ENCODE measurements around the gene FCMR. TPM values are rescaled to one million over a fixed set of nuclear protein-coding genes. Genes with fewer than 3 reads are reported as not detected.

FCMR gene
- total and polyA plus RNA-seq, 9 of the 15 experiments (the other 6 are each of a cell fraction or from before 2014, with no cell fraction given), result 0.11 to 0.82 (median 0.20) TPM; not detected in 5

DNA sequence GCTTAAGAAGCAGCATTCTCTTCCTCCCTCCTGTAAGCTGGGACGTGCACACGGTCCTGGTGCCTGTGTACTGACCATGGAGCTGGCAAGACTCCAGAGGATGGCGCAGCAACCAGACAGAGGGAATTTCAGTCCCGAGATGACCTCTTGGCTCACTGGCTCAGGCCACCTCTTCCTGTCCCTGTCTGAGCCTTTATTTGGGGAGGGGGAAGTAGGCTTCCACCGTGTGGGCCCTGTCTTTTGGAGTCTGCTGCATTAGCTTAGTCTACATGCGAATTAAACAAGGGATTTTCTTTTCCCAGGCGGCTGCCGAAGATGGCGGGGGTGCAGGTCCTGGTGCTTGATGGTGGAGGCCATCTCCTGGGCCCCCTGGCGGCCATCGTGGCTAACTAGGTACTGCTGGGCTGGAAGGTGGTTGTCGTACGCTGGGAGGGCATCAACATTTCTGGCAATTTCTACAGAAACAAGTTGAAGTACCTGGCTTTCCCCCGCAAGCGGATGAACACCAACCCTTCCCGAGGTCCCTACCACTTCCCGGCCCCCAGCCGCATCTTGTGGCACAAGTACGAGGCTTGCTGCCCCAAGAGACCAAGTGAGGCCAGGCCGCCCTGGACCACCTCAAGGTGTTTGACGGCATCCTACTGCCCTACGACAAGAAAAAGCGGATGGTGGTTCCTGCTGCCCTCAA is 14.3 kb downstream of the FCMR start (continued):
- TF ChIP-seq BRCA1 (IDR thresholded peaks at IDR 0.05), result no peak
- no peak for TF ChIP-seq BRCA1 (CRISPR knock-in tag; IDR thresholded peaks at IDR 0.05)
- TF ChIP-seq DMBX1 (CRISPR knock-in tag; IDR thresholded peaks at IDR 0.05; ENCODE audit: borderline replicate concordance), result peak; percentile 50; the same call in 1 of the 2 replicates
- TF ChIP-seq, protein P1, sequence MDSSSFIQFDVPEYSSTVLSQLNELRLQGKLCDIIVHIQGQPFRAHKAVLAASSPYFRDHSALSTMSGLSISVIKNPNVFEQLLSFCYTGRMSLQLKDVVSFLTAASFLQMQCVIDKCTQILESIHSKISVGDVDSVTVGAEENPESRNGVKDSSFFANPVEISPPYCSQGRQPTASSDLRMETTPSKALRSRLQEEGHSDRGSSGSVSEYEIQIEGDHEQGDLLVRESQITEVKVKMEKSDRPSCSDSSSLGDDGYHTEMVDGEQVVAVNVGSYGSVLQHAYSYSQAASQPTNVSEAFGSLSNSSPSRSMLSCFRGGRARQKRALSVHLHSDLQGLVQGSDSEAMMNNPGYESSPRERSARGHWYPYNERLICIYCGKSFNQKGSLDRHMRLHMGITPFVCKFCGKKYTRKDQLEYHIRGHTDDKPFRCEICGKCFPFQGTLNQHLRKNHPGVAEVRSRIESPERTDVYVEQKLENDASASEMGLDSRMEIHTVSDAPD (CRISPR knock-in tag; IDR thresholded peaks at IDR 0.05), result no peak
- no peak for TF ChIP-seq ZNF134 (CRISPR knock-in tag; conservative IDR thresholded peaks at IDR 0.05)
- no peak for TF ChIP-seq POLR3A (IDR thresholded peaks at IDR 0.05; ENCODE audit: borderline replicate concordance, extremely low read depth, insufficient read depth, insufficient read length)
- no peak for TF ChIP-seq ARHGAP35 (IDR thresholded peaks at IDR 0.05; ENCODE audit: partially characterized antibody)
- TF ChIP-seq, protein P2, sequence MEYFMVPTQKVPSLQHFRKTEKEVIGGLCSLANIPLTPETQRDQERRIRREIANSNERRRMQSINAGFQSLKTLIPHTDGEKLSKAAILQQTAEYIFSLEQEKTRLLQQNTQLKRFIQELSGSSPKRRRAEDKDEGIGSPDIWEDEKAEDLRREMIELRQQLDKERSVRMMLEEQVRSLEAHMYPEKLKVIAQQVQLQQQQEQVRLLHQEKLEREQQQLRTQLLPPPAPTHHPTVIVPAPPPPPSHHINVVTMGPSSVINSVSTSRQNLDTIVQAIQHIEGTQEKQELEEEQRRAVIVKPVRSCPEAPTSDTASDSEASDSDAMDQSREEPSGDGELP (CRISPR knock-in tag; IDR thresholded peaks at IDR 0.05; ENCODE audit: borderline replicate concordance), result peak; percentile 64; the same call in 1 of the 2 replicates
- TF ChIP-seq RBM39 (optimal IDR thresholded peaks at IDR 0.05; ENCODE audit: low read depth, low read length), result no peak
- no peak for TF ChIP-seq ATF1 (CRISPR knock-in tag; IDR thresholded peaks at IDR 0.05)
- TF ChIP-seq ATF1 (tag; IDR thresholded peaks at IDR 0.05), result peak; percentile 41
- TF ChIP-seq ZNF316 (IDR thresholded peaks at IDR 0.05), result no peak
- no peak for TF ChIP-seq E2F3 (CRISPR knock-in tag; IDR thresholded peaks at IDR 0.05)
- no peak for TF ChIP-seq CBFA2T3 (IDR thresholded peaks at IDR 0.05)
- no peak for TF ChIP-seq TBP (optimal IDR thresholded peaks at IDR 0.05; ENCODE audit: low read depth, low read length)
- TF ChIP-seq ZNF583 (CRISPR knock-in tag; IDR thresholded peaks at IDR 0.05), result 0 out of 2 replicates have a peak, but pooled peaks have one; percentile 59
- TF ChIP-seq, protein P3, sequence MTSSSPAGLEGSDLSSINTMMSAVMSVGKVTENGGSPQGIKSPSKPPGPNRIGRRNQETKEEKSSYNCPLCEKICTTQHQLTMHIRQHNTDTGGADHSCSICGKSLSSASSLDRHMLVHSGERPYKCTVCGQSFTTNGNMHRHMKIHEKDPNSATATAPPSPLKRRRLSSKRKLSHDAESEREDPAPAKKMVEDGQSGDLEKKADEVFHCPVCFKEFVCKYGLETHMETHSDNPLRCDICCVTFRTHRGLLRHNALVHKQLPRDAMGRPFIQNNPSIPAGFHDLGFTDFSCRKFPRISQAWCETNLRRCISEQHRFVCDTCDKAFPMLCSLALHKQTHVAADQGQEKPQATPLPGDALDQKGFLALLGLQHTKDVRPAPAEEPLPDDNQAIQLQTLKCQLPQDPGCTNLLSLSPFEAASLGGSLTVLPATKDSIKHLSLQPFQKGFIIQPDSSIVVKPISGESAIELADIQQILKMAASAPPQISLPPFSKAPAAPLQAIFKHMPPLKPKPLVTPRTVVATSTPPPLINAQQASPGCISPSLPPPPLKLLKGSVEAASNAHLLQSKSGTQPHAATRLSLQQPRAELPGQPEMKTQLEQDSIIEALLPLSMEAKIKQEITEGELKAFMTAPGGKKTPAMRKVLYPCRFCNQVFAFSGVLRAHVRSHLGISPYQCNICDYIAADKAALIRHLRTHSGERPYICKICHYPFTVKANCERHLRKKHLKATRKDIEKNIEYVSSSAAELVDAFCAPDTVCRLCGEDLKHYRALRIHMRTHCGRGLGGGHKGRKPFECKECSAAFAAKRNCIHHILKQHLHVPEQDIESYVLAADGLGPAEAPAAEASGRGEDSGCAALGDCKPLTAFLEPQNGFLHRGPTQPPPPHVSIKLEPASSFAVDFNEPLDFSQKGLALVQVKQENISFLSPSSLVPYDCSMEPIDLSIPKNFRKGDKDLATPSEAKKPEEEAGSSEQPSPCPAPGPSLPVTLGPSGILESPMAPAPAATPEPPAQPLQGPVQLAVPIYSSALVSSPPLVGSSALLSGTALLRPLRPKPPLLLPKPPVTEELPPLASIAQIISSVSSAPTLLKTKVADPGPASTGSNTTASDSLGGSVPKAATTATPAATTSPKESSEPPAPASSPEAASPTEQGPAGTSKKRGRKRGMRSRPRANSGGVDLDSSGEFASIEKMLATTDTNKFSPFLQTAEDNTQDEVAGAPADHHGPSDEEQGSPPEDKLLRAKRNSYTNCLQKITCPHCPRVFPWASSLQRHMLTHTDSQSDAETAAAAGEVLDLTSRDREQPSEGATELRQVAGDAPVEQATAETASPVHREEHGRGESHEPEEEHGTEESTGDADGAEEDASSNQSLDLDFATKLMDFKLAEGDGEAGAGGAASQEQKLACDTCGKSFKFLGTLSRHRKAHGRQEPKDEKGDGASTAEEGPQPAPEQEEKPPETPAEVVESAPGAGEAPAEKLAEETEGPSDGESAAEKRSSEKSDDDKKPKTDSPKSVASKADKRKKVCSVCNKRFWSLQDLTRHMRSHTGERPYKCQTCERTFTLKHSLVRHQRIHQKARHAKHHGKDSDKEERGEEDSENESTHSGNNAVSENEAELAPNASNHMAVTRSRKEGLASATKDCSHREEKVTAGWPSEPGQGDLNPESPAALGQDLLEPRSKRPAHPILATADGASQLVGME (CRISPR knock-in tag; IDR thresholded peaks at IDR 0.05), result 0 out of 2 replicates have a peak, but pooled peaks have one; percentile 58
- TF ChIP-seq, protein P4, sequence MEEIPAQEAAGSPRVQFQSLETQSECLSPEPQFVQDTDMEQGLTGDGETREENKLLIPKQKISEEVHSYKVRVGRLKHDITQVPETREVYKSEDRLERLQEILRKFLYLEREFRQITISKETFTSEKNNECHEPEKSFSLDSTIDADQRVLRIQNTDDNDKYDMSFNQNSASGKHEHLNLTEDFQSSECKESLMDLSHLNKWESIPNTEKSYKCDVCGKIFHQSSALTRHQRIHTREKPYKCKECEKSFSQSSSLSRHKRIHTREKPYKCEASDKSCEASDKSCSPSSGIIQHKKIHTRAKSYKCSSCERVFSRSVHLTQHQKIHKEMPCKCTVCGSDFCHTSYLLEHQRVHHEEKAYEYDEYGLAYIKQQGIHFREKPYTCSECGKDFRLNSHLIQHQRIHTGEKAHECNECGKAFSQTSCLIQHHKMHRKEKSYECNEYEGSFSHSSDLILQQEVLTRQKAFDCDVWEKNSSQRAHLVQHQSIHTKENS (CRISPR knock-in tag; IDR thresholded peaks at IDR 0.05), result no peak

All from K562 (cell line).